ENCODE measurements around the gene ATAD1. TPM values are rescaled to one million over a fixed set of nuclear protein-coding genes. Genes with fewer than 3 reads are reported as not detected.

The ATAD1 gene
- total and polyA plus RNA-seq, 2 of the 8 experiments (the other 6 are each of a cell fraction or from before 2014, with no cell fraction given) = 8.9 to 35.3 TPM

DNA sequence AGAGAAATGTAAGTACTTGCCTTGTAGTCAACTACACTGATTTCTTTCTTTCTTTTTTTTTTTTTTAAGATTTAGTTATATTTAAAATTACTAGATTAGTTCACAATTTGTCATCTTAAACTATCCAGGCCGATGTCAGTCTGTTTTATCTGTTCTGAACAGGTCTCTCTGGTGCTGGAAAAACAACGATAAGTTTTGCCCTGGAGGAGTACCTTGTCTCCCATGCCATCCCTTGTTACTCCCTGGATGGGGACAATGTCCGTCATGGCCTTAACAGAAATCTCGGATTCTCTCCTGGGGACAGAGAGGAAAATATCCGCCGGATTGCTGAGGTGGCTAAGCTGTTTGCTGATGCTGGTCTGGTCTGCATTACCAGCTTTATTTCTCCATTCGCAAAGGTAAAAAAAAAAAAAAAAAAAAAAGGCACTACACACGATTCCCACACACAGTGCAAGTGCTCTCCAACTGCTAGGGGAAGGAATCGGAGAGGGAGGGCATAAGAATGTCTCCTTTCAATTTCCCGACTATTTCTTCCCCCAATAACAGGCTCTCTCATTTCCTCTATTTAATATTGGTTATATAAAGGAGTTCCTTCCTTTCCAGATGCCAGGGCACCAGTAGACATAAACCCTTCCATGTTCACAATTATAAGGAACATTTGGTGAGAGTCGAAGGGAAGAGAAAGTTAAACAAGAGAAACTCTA, 105.0 kb downstream of the ATAD1 start:
- no peaks in the 10 kb centered on the region for H3K79me2 ChIP-seq (ENCODE audit: control insufficient read depth in 1 of 2, insufficient read depth in 2 of 2, low read length in 2 of 2)
- no peaks in the 10 kb centered on the region for H3K9me3 ChIP-seq (ENCODE audit: insufficient read depth in 2 of 2, low read depth in 1 of 2, low read length in 1 of 2)
- no peak overlapping the region for H3K23ac ChIP-seq (ENCODE audit: insufficient read length)
- H4K20me1 ChIP-seq (replicated peaks in 1 of 2; ENCODE audit: control insufficient read depth in 1 of 2, insufficient read depth in 2 of 2, low read length in 2 of 2) = no peaks in the 10 kb centered on the region
- 82% methylated on average over 10 of the region's 11 CpGs; no CpG with 5 or more reads in 1 of the 2 experiments for WGBS, 2 experiments (ENCODE audit: extremely low coverage in 1 of 2, insufficient coverage in 1 of 2, insufficient read length in 1 of 2, insufficient replicate concordance in 2 of 2, low coverage in 1 of 2, low lambda C conversion rate in 2 of 2, missing lambda C conversion rate in 1 of 2)
- H2BK15ac ChIP-seq (ENCODE audit: low read length) = no peak overlapping the region
- H4K5ac ChIP-seq (ENCODE audit: insufficient read length, low read depth, low read length) = no peak overlapping the region
- no peak overlapping the region for H2AFZ ChIP-seq (ENCODE audit: low read length)
- H3K4me1 ChIP-seq (replicated peaks in 1 of 4; ENCODE audit: control insufficient read depth in 3 of 4, insufficient read depth in 4 of 4, low read length in 3 of 4) = no peaks in the 10 kb centered on the region
- no peak overlapping the region for H3K9ac ChIP-seq (replicated peaks in 1 of 4; ENCODE audit: extremely low read depth in 1 of 4, low read depth in 3 of 4, low read length in 3 of 4)
- no peak overlapping the region for H3K4me3 ChIP-seq (ENCODE audit: extremely low read depth in 1 of 4, insufficient read depth in 2 of 4, low read depth in 3 of 4, low read length in 4 of 4)
- no peak overlapping the region for H2BK12ac ChIP-seq (ENCODE audit: low read depth, low read length)
- no peak overlapping the region for H3K4ac ChIP-seq (replicated peaks; ENCODE audit: insufficient read length, low read depth, low read length)
- no peaks in the 10 kb centered on the region for H3K79me1 ChIP-seq (ENCODE audit: low read depth, low read length)
- no peaks in the 10 kb centered on the region for H3K23me2 ChIP-seq (ENCODE audit: low read depth, low read length)
- TF ChIP-seq SRF (IDR thresholded peaks at IDR 0.05; ENCODE audit: low read depth, low read length) (no peak), SP4 (IDR thresholded peaks at IDR 0.05; ENCODE audit: low read length) (no peak), RAD21 (IDR thresholded peaks at IDR 0.05 in 1 of 2, conservative IDR thresholded peaks at IDR 0.05 in 1 of 2; ENCODE audit: low read depth in 2 of 2, low read length in 2 of 2) (no peak), MAFK (IDR thresholded peaks at IDR 0.05; ENCODE audit: low read depth, low read length) (no peak), TAF7 (optimal IDR thresholded peaks at IDR 0.05; ENCODE audit: borderline replicate concordance, low read depth, low read length) (no peak), KDM5A (IDR thresholded peaks at IDR 0.05; ENCODE audit: low read length) (no peak), KDM4A (IDR thresholded peaks at IDR 0.05; ENCODE audit: low read depth, low read length, severe bottlenecking) (no peak), BCL11A (IDR thresholded peaks at IDR 0.05; ENCODE audit: low read depth in 2 of 2, low read length in 2 of 2) (no peak)
- H2BK20ac ChIP-seq (ENCODE audit: low read length) = no peak overlapping the region
- no peak overlapping the region for H3K4me2 ChIP-seq (ENCODE audit: insufficient read depth in 1 of 2, low read depth in 2 of 2, low read length in 2 of 2)
- H2AK5ac ChIP-seq (ENCODE audit: low read depth, low read length) = no peak overlapping the region
- ChIA-PET CTCF (ENCODE audit: partially characterized antibody) (interaction anchor here (1.5 kb wide), 1 partner anchor 179 kb away, joined by 3 read pairs; no protein-coding TSS in a partner anchor), POLR2A (ENCODE audit: partially characterized antibody) (no interaction called here)
- H3K14ac ChIP-seq (ENCODE audit: insufficient read length) = no peak overlapping the region
- no peak overlapping the region for H2BK120ac ChIP-seq (replicated peaks; ENCODE audit: low read depth, low read length)
- no peak overlapping the region for H3K18ac ChIP-seq (ENCODE audit: extremely low read depth, low read length)
- H4K8ac ChIP-seq (ENCODE audit: extremely low read depth, insufficient read depth, low read length) = no peak overlapping the region
- no peak overlapping the region for H3K27ac ChIP-seq (ENCODE audit: low read depth, low read length)
- H4K91ac ChIP-seq (replicated peaks; ENCODE audit: insufficient read length, low read length) = no peak overlapping the region
- no peak overlapping the region for H2BK5ac ChIP-seq (ENCODE audit: low read depth, low read length)
- H3K36me3 ChIP-seq (ENCODE audit: control insufficient read depth in 2 of 4, insufficient read depth in 4 of 4, low read length in 3 of 4) = peaks cover 0 to 16% (median 6%) of the 10 kb centered on the region in 4 experiments; a peak in 3 of 8 replicates
- DNase-seq (ENCODE audit: low read depth in 1 of 2, low spot score in 2 of 2) = no peak
- no peak overlapping the region for H3K56ac ChIP-seq (replicated peaks; ENCODE audit: insufficient read length, low read depth, low read length)
- FAIRE-seq = no peak
- no peaks in the 10 kb centered on the region for H3K27me3 ChIP-seq (replicated peaks in 1 of 4; ENCODE audit: control insufficient read depth in 3 of 4, extremely low read depth in 1 of 4, insufficient read depth in 3 of 4, low read length in 3 of 4)

Data from H1 (cell line).